A673 (cell line): ENCODE measurements around the gene SERINC4.

Experiments used
- EZH2 ChIP-seq: fragments of 200-600 bp; sonication (generic); IDR thresholded peaks from 2 replicates; pipeline ENCODE4 v1.6.1; 2017; ENCODE audit warnings: borderline replicate concordance, low read depth, mild to moderate bottlenecking, mixed read lengths, antibody characterized with exemption, low read length; ENCODE audit not compliant: poor library complexity, severe bottlenecking
- TF ChIP-seq, protein P1 (sequence below): fragments of 300-800, 200-600 bp; sonication (generic); conservative IDR thresholded peaks from 2 replicates; pipeline ENCODE4 v1.5.1; 2017; ENCODE audit warnings: low read depth, mild to moderate bottlenecking, antibody characterized with exemption, low read length, moderate library complexity, mixed read lengths

DNA sequence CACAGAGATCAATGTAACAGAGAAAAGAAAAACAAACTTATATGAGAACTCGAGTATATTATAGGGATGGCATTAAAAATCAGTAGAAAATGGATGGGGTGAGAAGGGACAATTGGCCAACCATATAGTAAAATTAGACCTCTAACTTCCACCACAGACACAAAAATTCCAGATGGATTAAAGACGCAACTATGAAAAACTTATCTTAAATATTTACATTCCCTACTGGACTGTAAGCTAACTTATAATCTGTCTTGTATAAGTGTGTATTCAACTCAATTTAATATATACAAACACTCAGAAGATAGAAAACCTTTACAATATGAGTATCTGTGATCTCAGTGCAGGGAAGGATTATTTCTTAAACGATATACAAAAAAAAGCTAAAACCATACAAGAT is 21.5 kb upstream of the SERINC4 start:
- TF ChIP-seq, protein P1, sequence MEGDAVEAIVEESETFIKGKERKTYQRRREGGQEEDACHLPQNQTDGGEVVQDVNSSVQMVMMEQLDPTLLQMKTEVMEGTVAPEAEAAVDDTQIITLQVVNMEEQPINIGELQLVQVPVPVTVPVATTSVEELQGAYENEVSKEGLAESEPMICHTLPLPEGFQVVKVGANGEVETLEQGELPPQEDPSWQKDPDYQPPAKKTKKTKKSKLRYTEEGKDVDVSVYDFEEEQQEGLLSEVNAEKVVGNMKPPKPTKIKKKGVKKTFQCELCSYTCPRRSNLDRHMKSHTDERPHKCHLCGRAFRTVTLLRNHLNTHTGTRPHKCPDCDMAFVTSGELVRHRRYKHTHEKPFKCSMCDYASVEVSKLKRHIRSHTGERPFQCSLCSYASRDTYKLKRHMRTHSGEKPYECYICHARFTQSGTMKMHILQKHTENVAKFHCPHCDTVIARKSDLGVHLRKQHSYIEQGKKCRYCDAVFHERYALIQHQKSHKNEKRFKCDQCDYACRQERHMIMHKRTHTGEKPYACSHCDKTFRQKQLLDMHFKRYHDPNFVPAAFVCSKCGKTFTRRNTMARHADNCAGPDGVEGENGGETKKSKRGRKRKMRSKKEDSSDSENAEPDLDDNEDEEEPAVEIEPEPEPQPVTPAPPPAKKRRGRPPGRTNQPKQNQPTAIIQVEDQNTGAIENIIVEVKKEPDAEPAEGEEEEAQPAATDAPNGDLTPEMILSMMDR: no peak
- no peak for TF ChIP-seq EZH2
